HG03175 (cell line): ENCODE data around the gene CCDC61.

Source experiments
- ATAC-seq: cut with Tn5 transposase; IDR thresholded peaks from one replicate; pipeline ENCODE4 v1.9.1; 2021; ENCODE audit warnings: mild to moderate bottlenecking, moderate library complexity; ENCODE audit not compliant: unreplicated experiment

The CCDC61 gene

DNA sequence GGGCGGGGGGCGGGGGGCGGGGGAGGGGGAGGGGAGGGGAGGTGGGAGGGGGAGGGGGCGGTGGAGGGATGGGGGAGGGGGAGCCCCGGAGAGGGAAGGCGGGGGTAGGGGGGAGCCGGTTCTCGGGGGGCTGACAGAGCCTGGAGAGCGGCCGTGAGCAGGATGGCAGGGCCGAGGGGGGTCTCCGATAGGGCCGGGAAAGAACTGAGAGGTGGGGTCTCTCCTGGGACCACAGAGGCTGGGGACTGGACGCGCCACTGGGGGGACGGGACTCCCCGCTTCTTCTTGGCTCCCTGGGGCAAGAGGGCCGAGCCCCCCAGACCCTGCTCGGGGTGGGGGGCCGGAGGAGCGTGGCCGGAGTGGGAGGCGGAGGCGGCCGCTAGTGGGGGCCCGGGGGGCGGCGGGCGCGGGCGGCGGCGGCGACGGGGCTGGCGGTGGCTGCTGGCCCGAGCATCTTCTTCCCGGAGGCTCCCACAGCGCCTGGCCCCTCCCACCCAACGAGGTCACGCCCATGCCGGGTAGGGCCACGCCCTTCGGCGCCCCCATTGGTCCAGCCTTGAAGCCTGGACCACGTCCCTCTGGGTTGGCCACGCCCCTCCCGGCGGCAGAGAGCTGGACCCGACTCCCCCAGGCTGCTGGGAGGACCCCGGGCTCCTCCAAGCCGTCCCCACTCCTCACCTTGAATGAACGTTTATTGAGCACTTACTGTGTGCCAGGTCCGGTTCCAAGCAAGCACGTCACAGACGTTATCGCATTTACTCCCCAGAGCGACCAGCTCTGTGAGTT, 21.5 kb upstream of the CCDC61 start, which contains the start of gene NOVA2:
TSS of gene NOVA2 (minus strand) at position 313 of the 786 bp plus-strand sequence. CDS start 514 bp downstream, outside the sequence.
- no peak for ATAC-seq

DNA sequence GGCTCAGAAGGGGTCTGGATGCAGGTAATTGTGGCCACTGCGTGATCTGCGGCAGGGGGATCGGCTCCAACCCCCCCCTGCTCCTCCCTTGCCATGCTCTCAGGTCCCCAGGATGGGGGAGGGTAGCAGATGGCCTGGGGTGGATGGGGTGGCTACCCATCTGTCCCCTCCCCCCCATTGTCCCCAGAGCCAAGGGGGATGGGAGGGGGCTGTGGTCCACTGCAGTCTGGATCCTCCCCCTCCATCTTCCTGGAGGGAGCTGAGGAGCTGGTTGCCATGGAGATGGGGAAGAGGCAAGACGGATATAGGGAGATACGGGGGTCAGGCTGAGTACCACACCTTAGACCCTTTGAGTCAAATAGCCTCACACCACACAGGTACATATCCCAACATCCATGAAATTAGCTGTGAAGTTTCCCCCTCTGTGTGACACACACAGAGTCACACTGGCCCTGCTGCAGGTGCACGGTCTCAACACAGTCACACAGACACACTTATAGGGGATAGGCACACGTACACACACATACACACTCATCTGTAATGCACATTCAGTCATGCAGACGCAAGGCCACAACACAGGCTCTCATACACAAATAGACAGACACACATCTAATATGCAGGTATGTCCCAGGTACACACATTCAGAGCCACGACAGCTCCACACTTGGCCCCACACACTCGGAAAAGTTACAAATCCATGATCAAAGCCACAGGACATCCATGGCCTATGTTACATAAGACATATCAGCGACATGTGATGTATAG, 19.8 kb upstream of the CCDC61 start:
- no peak for ATAC-seq

DNA sequence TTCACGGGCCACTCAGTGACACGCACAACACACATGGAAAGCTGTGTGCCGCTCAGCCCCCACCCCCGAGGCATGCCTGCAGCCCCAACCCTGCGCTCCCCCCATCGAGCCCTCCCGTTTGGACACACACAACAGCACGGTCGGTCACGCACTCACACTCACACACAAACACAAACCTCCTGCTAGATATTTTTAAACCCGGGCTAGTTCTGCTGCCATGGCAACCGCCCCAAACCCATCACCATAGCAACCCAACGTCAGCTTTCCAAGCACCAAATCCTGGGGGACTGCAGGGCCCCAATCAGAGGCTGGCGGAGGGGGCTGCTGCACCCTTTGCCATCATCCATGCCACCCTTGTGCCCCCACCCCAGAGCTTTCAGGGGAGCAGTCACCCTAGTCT, 19.1 kb upstream of the CCDC61 start:
- ATAC-seq: no peak

DNA sequence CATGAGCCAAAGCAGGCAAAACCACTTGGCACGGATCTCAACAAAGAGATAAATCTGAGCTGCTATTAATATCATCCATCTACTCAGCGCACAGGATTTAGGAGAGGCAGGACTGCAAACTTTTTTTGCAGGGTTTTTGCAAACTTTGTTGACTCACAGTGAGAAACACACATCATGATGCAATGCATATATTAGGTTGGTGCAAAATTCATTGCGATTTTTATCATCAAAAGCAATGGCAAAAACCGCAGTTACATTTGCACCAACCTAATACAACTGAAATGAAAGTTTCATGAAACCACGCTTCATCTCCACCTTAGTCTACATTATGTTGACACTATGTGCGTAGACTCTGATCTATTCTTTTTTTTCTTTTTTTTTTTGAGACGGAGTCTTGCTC, 17.1 kb upstream of the CCDC61 start:
- ATAC-seq: no peak

DNA sequence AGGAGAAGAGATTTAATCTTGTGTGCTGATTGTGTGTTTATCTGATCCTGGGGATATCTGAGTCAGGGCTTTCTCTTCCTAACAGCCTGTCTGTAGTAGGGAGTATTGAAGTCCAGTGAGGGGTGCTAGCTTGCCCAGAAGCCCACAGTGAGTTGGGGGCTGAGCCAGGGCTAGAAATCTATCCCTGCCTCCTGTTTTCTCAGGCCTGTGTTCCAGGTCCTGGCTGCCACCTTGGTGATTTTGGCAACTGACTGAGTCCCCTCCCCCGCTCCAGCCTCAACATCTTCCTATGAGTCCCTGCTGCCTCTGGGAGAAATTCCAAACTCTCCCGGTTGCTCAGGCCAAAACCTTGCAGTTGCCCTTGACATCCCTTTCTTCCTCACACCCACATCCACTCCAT, 13.9 kb upstream of the CCDC61 start:
- ATAC-seq: no peak

DNA sequence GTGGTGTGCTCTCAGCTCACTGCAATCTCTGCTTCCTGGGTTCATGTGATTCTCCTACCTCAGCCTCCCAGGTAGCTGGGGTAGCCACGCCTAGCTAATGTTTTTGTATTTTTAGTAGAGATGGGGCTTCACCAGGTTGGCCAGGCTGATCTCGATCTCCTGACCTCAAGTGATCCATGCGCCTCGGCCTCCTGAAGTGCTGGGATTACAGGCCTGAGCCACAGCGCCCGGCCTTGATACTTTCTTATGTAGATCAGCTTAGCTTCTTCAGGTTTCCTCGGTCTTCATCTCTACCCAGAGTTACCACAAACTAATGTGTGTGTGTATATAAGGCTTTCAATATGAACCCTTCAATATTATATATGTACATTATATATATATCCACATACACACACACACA, 9.9 kb upstream of the CCDC61 start:
- no peak for ATAC-seq

DNA sequence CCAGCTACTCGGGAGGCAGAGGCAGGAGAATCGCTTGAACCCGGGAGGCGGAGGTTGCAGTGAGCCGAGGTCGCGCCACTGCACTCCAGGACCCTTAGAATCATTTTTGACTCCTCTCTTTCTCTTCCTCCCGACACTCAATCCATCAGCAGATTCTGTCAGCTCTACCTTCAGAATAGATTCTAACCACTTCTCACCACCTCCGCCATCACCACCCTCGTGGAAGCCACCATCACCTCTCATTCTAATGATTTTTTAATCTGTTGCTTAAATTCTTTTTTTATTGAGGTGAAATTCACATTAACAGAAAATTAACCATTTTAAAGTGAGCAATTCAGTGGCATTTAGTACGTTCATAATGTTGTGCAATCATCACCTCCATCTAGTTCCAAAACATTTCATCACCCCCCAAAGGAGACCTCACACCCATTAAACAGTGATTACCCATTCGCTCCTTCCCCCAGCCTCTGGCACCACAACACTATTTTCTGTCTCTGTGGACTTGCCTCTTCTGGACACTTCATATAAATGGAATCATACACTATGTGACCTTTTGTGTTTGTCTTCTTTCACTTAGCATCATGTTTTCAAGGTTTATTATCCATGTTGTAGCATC, 5.0 kb upstream of the CCDC61 start:
- ATAC-seq: no peak

DNA sequence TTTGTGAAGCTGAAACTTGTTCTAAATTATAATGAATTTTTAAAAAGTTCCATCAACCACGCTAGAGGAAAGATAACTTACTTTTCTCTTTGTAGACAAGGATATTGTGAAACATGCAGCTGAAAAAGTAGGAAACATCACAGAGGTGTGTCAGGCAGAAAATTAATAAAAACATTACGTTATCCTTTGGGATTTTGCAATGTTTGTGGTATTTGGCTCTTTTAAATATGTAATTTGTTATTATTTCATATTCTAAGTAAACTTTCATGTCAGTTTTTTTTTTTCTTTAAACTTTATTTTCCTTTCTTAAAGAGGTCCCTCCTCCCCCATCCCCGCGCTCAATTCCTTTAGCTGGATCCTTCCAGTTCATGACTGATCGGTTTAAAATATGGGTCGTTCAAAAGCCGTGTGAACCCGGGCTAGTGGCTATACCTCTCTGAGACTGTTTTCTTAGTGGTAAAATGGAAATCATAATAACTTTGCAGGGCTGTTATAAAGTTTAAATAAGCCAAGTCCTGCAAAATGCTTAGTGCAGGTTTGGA, 740 bp upstream of the CCDC61 start:
- ATAC-seq: peak; percentile 2

DNA sequence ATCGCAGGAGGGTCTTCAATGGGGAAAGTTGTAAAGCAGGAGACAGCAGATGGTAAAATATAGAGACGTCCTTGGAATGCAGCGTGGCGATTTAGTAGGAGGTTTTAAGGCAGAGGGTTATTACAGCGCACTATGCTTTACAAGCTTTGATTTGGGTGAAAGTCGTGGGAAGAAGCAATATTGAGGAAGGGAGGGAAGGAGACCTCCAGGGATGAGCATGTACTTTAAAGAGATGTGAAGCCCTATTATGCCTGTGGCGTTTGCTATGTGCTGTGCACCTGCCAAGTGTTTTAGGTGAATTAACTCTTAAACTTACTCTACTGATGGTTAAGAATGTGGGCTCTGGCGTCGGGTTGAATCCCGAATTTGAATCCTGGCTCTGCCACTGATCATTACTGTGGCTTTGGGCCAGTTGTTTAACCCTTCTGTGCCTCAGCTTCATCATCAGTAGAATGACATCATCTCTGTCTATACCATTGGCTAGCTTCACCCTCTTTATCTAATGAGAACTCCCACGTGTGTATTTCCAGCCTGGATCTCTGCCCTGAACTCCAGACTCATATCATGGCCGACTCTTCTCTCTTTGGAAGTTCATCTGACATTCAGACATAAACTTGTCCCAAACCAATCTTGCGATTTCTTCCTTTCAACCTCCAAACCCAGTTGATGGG, 583 bp downstream of the CCDC61 start:
- ATAC-seq: no peak

DNA sequence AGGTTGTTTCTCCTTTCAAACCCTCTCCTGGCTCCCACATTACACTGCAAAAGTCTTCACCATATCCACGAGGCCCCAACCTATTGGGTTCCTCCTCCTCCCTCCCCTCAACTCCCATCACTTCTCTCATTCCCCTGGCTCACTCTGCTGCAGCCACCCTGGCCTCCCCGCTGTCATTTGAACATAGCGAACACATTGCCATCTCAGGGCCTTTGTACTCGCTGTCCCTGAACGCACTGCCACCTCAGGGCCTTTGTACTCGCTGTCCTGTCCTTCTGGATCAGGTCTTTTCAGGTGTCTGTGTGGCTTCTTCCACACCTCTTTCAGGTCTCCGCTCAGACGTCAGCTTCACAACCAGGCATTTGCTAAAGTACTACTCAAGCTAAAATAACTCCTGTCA, 1.7 kb downstream of the CCDC61 start:
- ATAC-seq: no peak

DNA sequence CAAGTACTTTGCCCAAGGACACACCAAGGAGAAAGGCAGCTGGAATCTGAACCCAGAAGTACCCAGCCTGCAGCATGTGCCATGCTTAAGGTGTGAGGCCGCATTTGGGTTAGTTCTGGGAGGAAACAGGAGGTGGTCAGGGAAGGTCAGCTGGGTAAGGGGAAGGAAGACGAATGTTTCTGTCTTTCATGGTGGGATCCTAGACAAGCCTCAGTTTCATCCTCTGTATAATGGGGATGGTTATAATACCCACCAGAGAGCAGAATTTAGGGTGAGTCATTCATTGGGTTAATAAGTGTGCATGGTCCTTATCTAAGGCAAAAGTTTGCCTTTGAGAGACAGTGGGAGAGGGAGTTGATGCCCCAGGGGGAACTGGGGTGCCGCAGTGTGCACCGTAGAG, 3.6 kb downstream of the CCDC61 start:
- ATAC-seq: no peak

DNA sequence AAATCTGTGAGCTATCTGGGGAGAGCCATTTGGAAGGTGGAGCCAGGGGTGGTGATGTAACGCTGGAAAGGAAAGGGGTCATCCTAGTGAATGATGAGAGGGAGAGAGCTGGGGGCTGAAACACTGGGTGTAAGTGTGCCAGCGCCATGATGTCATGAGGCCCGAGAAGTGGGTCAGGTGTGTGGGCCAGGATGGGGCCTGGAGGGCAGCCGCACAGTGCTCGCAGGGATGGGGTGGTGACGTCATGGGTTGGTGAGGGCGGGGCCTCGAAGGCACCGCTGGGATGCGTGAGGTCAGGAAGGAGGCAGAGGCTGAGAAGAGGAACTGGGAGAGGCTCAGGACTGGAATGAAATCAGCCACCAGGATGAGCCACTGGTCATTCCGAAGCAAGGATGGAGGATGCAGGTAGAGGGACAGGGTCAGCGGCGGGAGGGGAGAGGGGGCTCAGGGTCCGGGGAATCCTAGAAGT, 4.4 kb downstream of the CCDC61 start:
- ATAC-seq: no peak

DNA sequence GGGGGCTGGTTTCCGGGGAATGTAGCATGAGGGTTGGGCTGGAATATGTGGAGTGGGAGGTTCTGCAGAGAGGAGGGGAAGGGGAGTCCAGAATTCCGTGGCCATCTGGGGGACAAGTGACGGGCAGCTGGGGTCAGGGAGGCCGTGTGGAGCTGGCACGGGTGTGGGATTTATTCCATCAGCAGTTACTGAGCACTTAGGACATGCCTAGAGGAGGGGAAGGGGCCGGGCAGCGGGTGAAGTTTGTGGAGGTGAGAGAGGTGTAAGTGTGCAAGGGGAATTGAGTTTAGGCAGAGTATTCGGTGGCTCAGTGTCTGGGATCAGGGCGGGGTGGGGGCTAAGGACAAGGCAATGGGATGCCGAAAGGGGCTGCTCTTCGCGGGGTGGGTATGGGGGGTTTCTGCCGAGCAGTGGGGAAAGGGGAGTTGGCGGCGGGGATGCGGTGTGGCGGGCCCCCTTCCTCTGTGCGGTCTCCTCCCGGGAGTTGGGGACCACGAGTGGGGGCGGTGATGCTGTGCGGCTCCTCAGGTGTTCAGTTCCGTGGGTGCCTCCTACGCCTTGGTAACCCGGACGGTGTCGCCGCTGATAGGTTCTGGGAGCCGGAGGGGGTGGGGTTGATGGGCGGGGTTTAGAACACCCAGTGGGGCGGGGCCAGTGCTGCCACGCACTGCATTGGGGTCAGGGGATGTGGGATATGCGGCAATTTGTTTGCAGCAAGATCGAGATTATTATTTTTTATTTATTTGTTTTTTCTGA, 5.4 kb downstream of the CCDC61 start:
- no peak for ATAC-seq

DNA sequence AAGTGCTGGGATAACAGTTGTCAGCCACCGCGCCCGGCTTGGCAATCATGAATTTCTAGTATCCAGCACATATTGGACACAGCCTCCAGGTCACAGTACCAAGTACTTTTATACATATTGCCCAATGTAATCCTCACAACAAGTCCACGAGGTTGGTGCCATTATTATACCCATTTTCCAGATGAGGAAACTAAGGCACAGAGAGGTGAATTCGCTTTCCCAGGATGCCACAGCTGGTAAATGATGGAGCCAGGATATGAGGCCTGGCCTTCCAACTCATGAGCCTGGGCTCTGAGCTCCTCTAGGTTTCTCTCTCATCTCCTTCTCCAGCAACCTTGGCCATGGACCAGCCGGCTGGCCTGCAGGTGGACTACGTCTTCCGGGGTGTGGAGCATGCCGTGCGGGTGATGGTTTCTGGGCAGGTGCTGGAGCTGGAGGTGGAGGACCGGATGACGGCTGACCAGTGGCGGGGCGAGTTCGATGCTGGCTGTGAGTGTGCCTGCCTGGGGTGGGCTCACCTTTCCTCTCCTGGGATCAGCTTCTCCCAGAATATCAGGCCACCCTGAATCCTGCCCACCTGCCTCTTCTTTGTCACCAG, 7.5 kb downstream of the CCDC61 start:
- no peak for ATAC-seq

DNA sequence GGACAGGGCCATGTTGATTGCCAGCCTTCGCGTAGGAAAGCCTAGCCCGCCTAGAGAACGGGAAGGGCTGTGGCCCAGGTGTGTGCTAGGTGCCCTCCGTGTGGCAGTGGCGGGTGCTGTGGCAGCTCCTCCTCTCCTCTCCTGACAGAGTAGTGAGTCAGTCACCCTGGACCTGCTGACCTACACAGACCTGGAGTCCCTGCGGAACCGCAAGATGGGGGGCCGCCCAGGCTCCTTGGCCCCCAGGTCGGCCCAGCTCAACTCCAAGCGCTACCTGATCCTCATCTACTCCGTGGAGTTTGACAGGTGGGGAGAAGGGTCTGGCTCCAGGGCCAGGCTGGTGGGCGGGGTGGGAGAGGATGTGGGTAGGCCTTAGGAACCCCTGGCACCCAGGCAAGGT, 11.1 kb downstream of the CCDC61 start:
- ATAC-seq: no peak

DNA sequence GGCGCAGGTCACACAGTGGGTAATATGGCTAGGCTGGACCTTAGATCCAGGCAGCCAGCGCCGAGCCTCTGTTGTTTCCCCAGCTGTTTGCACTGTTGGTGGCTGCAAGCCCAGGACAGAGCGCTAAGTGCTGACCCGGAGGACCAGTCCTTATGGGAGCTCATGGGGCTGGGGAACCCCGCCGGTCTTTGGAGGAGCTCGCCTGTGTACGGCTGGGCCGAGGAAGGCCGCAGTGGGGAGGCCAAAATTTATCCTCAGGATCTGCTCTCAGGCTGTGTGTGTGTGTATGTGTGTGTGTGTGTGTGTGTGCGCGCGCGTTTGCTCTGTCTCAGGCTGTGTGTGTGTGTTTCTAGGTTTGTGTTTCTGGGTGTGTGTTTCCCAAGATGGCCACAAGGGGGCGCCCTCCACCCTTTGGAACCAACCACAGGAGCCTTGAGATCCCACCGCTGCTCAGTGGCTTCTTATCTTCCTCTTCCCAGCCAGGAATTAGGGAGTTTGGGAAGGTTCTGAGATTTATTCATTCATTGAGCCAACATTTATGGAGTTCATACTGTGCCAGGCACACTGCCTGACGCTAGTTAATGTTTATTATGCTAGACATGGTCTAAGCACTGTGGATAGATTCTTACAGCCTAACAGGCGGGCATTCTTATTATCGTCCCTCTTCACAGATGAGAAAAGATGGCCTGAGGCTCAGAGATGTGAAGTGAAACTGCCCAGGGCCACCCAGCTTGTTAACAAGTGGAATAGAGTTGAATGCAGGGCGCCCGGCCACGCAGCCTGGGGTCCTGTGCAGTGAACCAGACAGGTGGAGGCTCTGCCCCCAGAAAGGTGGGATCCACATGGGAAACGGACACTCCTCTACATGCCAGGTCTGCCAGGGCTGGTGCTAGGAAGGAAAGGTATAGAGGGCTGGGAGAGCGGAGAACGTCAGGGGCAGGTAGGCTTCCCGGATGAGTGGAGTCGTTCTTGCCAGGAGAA, 14.6 kb downstream of the CCDC61 start:
- no peak for ATAC-seq

DNA sequence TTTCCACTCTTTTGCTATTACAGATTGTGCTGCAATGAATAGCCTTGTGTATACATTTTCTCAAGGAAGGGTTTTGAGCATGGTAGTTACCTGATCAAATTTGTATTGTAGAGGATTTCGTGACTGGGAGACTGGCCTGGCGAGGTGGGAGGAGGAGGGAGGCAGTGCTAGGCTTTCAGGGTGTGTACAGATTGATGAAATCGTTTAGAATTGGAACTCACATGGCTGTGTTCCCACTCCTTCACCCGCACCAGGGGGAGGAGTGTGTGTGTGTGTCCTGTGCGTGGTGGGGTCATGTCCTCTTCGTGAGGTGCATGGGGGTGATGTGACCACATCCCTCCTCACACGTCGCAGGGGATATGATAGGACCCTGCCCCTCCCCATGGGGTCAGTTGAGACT, 19.3 kb downstream of the CCDC61 start:
- no peak for ATAC-seq

DNA sequence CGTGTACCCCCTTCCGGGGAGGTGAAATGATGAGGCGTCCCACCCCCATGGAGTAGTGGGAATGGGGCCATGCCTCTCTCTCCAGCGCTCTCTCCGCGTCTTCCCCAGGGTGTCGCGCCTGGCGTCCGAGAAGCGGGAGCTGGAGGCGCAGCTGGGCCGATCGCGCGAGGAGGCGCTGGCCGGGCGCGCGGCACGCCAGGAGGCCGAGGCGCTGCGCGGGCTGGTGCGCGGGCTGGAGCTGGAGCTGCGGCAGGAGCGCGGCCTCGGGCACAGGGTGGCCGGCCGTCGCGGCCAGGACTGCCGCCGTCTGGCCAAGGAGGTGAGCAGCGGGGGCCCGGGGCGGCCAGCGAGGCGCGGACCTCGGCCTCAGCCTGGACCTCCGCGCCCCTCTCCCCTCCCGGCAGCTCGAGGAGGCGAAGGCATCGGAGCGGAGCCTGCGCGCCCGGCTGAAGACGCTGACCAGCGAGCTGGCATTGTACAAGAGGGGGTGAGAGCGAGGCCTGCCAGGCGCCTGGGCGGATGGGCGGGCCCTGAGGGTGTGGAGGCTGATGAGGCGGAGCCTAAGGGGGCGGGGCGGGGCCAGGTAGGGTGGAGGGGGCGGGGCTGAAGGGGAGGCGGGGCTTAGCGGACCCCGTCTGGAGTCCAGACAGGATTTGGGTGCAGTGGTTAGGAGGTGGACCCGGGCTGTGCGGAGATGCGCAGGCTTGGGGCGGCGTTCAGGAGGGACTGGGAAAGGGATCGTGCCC, 19.8 kb downstream of the CCDC61 start:
- ATAC-seq: no peak
